ENCODE measurements around the gene DAND5.
A peak's percentile ranks its signal among the peaks of the same experiment; 100 is the strongest.

DAND5 gene

GRCh38 chr19:13017306-13018034, 48.1 kb downstream of the DAND5 start:
- no peak for DNase-seq (ENCODE audit: low read depth)
- no peak overlapping the region for H3K4me3 ChIP-seq (ENCODE audit: low read depth, low read length)

- no peak overlapping the region for H3K4me3 ChIP-seq (ENCODE audit: low read depth, low read length)
- no peak for DNase-seq (ENCODE audit: low read depth)
Observed at GRCh38 chr19:13018035-13018914, 48.9 kb downstream of the DAND5 start.

DNA sequence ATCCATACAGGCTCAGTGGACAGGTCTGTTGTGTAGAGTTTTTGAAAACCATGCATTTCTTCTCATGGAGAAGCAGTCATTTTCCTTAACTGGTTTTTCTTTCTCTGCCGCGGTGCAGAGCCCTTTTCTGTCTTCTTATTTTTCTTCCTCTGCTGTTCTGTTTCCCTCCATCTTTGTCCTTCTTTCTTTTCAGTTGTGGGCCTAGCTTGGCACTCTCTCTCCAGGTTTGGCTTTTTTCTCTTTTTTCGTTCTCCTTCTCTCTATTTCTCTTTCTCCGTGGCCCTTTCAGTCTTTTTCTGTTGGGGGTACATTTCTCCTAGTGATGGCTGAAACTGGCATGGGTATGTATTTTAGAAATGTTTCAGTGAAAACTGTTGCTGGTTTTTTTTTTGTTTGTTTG, 50.0 kb downstream of the DAND5 start:
- no peak overlapping the region for H3K4me3 ChIP-seq (ENCODE audit: low read depth, low read length)
- DNase-seq (ENCODE audit: low read depth), result no peak

DNA sequence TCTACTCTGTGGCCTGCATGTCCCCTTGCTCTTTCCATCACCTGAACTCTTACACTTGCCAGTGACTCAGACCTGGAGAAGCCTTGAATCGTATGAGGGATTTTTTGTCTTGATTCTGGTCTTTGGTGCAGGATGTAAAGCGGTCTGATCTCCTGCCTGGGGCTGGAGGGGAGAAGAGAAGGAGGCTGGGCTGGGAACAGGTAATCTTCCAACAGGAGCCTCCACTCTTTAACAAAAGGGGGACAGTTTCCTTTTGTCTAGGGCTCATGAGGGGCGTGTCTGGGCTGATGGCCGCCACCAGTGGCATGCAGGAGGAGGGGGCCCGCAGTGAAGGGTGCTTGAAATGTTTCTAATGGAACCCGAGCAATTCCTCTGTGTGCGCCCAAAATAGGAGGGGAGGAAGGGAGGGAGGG, 50.6 kb downstream of the DAND5 start:
- no peak for DNase-seq (ENCODE audit: low read depth)
- H3K4me3 ChIP-seq (ENCODE audit: low read depth, low read length), result no peak overlapping the region

DNA sequence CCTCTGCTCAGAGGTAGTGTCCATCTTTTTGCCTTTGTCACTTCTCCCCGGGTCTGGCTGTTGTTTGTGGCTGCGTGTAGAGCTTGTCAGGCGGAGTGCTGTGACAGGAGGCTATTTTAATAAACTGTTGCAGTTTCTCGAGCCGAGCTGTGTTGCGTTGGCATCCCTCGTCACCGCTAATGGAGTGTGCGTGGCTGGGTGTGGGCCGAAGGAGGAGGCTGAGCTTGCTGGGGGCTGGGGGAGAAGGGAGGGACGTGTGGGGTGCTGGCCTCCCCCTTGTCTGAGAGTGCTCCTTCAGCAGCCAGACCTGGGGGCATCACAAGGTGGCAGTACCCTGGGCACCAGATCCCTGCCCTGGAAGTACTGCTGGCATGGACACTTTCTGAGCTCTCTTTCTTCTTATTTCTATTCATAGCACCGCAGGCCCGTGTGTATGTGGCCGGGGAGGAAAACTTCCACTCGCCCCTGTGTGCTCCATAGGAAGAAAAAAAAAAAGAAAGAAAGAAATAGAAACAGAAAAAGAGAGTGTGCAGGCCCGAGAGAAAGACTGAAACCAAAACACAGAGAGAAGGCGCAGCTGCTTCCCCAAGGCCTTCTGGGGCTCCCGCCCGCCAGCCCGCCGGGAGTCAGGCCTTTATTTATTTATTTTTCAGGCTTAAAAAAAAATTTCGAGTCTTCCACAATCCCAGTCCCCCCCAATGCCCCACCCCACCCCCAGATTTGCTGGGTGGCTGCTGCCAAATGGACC, 52.9 kb downstream of the DAND5 start:
- DNase-seq (ENCODE audit: low read depth), result no peak
- H3K4me3 ChIP-seq (ENCODE audit: low read depth, low read length), result peak overlapping the region; percentile 51

- peak overlapping the region; percentile 51 for H3K4me3 ChIP-seq (ENCODE audit: low read depth, low read length)
- peak; percentile 84 for DNase-seq (ENCODE audit: low read depth)
Observed at GRCh38 chr19:13022859-13023636, 53.7 kb downstream of the DAND5 start.

- no peak for DNase-seq (ENCODE audit: low read depth)
- H3K4me3 ChIP-seq (ENCODE audit: low read depth, low read length), result peak overlapping the region; percentile 51
Observed at GRCh38 chr19:13023656-13024055, 54.3 kb downstream of the DAND5 start.
